ENCODE measurements around the gene GLTP.

GRCh38 chr12:109928058-109928656 is 47.8 kb upstream of the GLTP start:
- TF ChIP-seq CTCF (IDR thresholded peaks at IDR 0.05) (no peak), MAFK (IDR thresholded peaks at IDR 0.05; ENCODE audit: partially characterized antibody) (no peak), MYC (IDR thresholded peaks at IDR 0.05; ENCODE audit: borderline replicate concordance, low read length) (no peak), MAX (IDR thresholded peaks at IDR 0.05) (no peak), POLR2A (IDR thresholded peaks at IDR 0.05; ENCODE audit: low read length) (no peak), JUN (IDR thresholded peaks at IDR 0.05) (no peak), CHD2 (IDR thresholded peaks at IDR 0.05; ENCODE audit: low read length, partially characterized antibody) (no peak), BHLHE40 (IDR thresholded peaks at IDR 0.05; ENCODE audit: low read depth, low read length) (no peak), SMC3 (IDR thresholded peaks at IDR 0.05) (no peak), REST (IDR thresholded peaks at IDR 0.05) (no peak)
